ENCODE measurements around the gene PRKN. TPM values are rescaled to one million over a fixed set of nuclear protein-coding genes. Genes with fewer than 3 reads are reported as not detected.

Gene PRKN
- total RNA-seq, 1 experiment from 2014 or later = 2.0 TPM

- H3T11ph ChIP-seq (ENCODE audit: low read length) = no peak overlapping the region
- no peak overlapping the region for H2BK12ac ChIP-seq (ENCODE audit: insufficient read length, low read depth, low read length)
- H2BK5ac ChIP-seq (ENCODE audit: insufficient read length, low read length) = no peak overlapping the region
- H4K20me1 ChIP-seq (ENCODE audit: control insufficient read depth, insufficient read depth, insufficient read length) = no peaks in the 10 kb centered on the region
- DNase-seq = no peak
- Mint-ChIP-seq H3K36me3 (ENCODE audit: insufficient read depth in 1 of 3, low read depth in 3 of 3) (no peaks in the 10 kb centered on the region), H3K27me3 (ENCODE audit: low read depth) (no peaks in the 10 kb centered on the region), H3K4me3 (no peak overlapping the region), H3K27ac (0 out of 7 replicates have a peak overlapping the region, but pooled peaks of 1 of the 3 experiments have one; percentile 40), H3K9me3 (no peaks in the 10 kb centered on the region), H3K4me1 (peaks cover 9 to 11% of the 10 kb centered on the region in 2 experiments)
- H3K23ac ChIP-seq (ENCODE audit: insufficient read length, low read depth, low read length) = no peak overlapping the region
- no peaks in the 10 kb centered on the region for H3K27me3 ChIP-seq (ENCODE audit: insufficient read depth, low read length)
- no peak overlapping the region for H3K4me2 ChIP-seq (ENCODE audit: insufficient read depth, insufficient read length, low read length)
- no peak overlapping the region for H2AFZ ChIP-seq (ENCODE audit: low read length)
- no peaks in the 10 kb centered on the region for H3K4me1 ChIP-seq (ENCODE audit: insufficient read depth, low read length)
- no peaks in the 10 kb centered on the region for H3K23me2 ChIP-seq (ENCODE audit: insufficient read length, low read depth, low read length, poor library complexity, severe bottlenecking)
- H4K5ac ChIP-seq (ENCODE audit: insufficient read length, low read depth, low read length) = no peak overlapping the region
- no peak overlapping the region for H2AK5ac ChIP-seq (ENCODE audit: insufficient read length, low read length)
- no CpG with 5 or more reads among the region's 4 CpGs for WGBS (ENCODE audit: extremely low coverage, insufficient read length, low lambda C conversion rate)
- H4K8ac ChIP-seq (replicated peaks; ENCODE audit: insufficient read length, low read depth, low read length) = no peak overlapping the region
- no peak for TF ChIP-seq CTCF (conservative IDR thresholded peaks at IDR 0.05)
- H3K18ac ChIP-seq (ENCODE audit: insufficient read length, low read depth, low read length) = no peak overlapping the region
- no peak overlapping the region for H4K91ac ChIP-seq (ENCODE audit: insufficient read length, low read depth, low read length)
- no peak overlapping the region for H2BK20ac ChIP-seq (ENCODE audit: low read depth, low read length, poor library complexity, severe bottlenecking)
- H3K14ac ChIP-seq (ENCODE audit: insufficient read depth, low read length) = no peak overlapping the region
- no peaks in the 10 kb centered on the region for H3K9me3 ChIP-seq (ENCODE audit: control insufficient read depth, low read depth, low read length)
- H3K79me2 ChIP-seq (ENCODE audit: insufficient read depth, low read length) = no peaks in the 10 kb centered on the region
- H2BK120ac ChIP-seq (ENCODE audit: low read depth, low read length, poor library complexity, severe bottlenecking) = no peak overlapping the region
- no peaks in the 10 kb centered on the region for H3K79me1 ChIP-seq (ENCODE audit: insufficient read depth, low read depth, low read length, poor library complexity, severe bottlenecking)
- H3K9ac ChIP-seq (ENCODE audit: extremely low read depth, insufficient read length, low read length) = no peak overlapping the region
- no peak overlapping the region for H2BK15ac ChIP-seq (ENCODE audit: low read depth, low read length)
- no peak overlapping the region for H3K4ac ChIP-seq (ENCODE audit: low read depth, low read length)
- no peak overlapping the region for H3K27ac ChIP-seq (ENCODE audit: insufficient read length, low read depth, low read length)
- H3K56ac ChIP-seq (ENCODE audit: insufficient read length, low read depth, low read length) = no peak overlapping the region
These were observed 460.4 kb downstream of the PRKN start for GRCh38 chr6:162267126-162267525.
